Measurements from ENCODE around the gene C18orf32. TPM values are rescaled to one million over a fixed set of nuclear protein-coding genes. Genes with fewer than 3 reads are reported as not detected.

C18orf32 gene
- total and polyA plus RNA-seq, 5 donors from 2014 or later: 34.8 to 108 (median 92.5) TPM

GRCh38 chr18:49467019-49467563, 19.9 kb downstream of the C18orf32 start:
- no peaks in the 10 kb centered on the region for H3K36me3 Mint-ChIP-seq
- no peak overlapping the region for H3K27ac Mint-ChIP-seq
- no peaks in the 10 kb centered on the region for H3K9me3 ChIP-seq (ENCODE audit: control insufficient read depth in 2 of 2, low read length in 2 of 2)
- H3K4me3 Mint-ChIP-seq: no peak overlapping the region
- H3K27me3 Mint-ChIP-seq: peaks cover 23% of the 10 kb centered on the region
- DNase-seq (no peak), ATAC-seq (ENCODE audit: low read depth in 2 of 2) (no peak)
- H3K4me3 ChIP-seq (ENCODE audit: low read depth, low read length): no peak overlapping the region
- no peaks in the 10 kb centered on the region for H3K36me3 ChIP-seq (ENCODE audit: control insufficient read depth, insufficient read depth, low read length)
- peaks cover 6% of the 10 kb centered on the region for H3K27me3 ChIP-seq (ENCODE audit: control insufficient read depth, insufficient read depth, low read length)
- no peaks in the 10 kb centered on the region for H3K4me1 Mint-ChIP-seq
- no peaks in the 10 kb centered on the region for H3K4me1 ChIP-seq (ENCODE audit: control insufficient read depth, insufficient read depth, low read length, poor library complexity, severe bottlenecking)
- H3K27ac ChIP-seq (ENCODE audit: insufficient read depth, low read length, poor library complexity, severe bottlenecking): no peak overlapping the region
- peaks cover 0 to 5% (median 0%) of the 10 kb centered on the region in 7 donors for H3K9me3 Mint-ChIP-seq

- Histone ChIP-seq H3K27ac (ENCODE audit: insufficient read depth, low read length, poor library complexity, severe bottlenecking) (no peak overlapping the region), H3K36me3 (ENCODE audit: control insufficient read depth, insufficient read depth, low read length) (no peaks in the 10 kb centered on the region), H3K27me3 (ENCODE audit: control insufficient read depth, insufficient read depth, low read length) (peaks cover 2% of the 10 kb centered on the region), H3K9me3 (ENCODE audit: control insufficient read depth in 2 of 2, low read length in 2 of 2) (no peaks in the 10 kb centered on the region), H3K4me1 (ENCODE audit: control insufficient read depth, insufficient read depth, low read length, poor library complexity, severe bottlenecking) (peaks cover 11% of the 10 kb centered on the region), H3K4me3 (ENCODE audit: low read depth, low read length) (no peak overlapping the region)
- ATAC-seq (ENCODE audit: low read depth in 2 of 2) (no peak), DNase-seq (peak in 1 of 3 donors; percentile 25)
- Mint-ChIP-seq H3K4me1 (peaks cover 0 to 11% (median 5%) of the 10 kb centered on the region in 4 donors), H3K4me3 (no peak overlapping the region), H3K27ac (peak overlapping the region in 2 of 3 donors; percentile 27 to 33), H3K27me3 (peaks cover 12% of the 10 kb centered on the region), H3K9me3 (no peaks in the 10 kb centered on the region), H3K36me3 (no peaks in the 10 kb centered on the region)
Measured at GRCh38 chr18:49464718-49465598, 22.1 kb downstream of the C18orf32 start.

- Histone ChIP-seq H3K4me3 (ENCODE audit: low read depth, low read length) (no peak overlapping the region), H3K9me3 (ENCODE audit: control insufficient read depth in 2 of 2, low read length in 2 of 2) (no peaks in the 10 kb centered on the region), H3K36me3 (ENCODE audit: control insufficient read depth, insufficient read depth, low read length) (no peaks in the 10 kb centered on the region), H3K27me3 (ENCODE audit: control insufficient read depth, insufficient read depth, low read length) (no peaks in the 10 kb centered on the region), H3K27ac (ENCODE audit: insufficient read depth, low read length, poor library complexity, severe bottlenecking) (no peak overlapping the region), H3K4me1 (ENCODE audit: control insufficient read depth, insufficient read depth, low read length, poor library complexity, severe bottlenecking) (peaks cover 30% of the 10 kb centered on the region)
- Mint-ChIP-seq H3K4me3 (peak overlapping the region; percentile 81 to 92 (median 86)), H3K36me3 (peaks cover 8% of the 10 kb centered on the region), H3K9me3 (no peaks in the 10 kb centered on the region), H3K27me3 (no peaks in the 10 kb centered on the region), H3K4me1 (peaks cover 22 to 44% (median 29%) of the 10 kb centered on the region in 4 donors), H3K27ac (peak overlapping the region in 1 of 3 donors; percentile 98)
- no peak for ATAC-seq (ENCODE audit: low read depth in 2 of 2)
- no peak for DNase-seq
Measured at GRCh38 chr18:49461602-49461977, 25.4 kb downstream of the C18orf32 start.

- H3K9me3 Mint-ChIP-seq: no peaks in the 10 kb centered on the region
- DNase-seq (no peak), ATAC-seq (ENCODE audit: low read depth in 2 of 2) (peak in 1 of 2 donors; percentile 4)
- peaks cover 23 to 47% (median 32%) of the 10 kb centered on the region in 4 donors for H3K4me1 Mint-ChIP-seq
- Histone ChIP-seq H3K36me3 (ENCODE audit: control insufficient read depth, insufficient read depth, low read length) (no peaks in the 10 kb centered on the region), H3K4me3 (ENCODE audit: low read depth, low read length) (peak overlapping the region; percentile 77), H3K4me1 (ENCODE audit: control insufficient read depth, insufficient read depth, low read length, poor library complexity, severe bottlenecking) (peaks cover 33% of the 10 kb centered on the region), H3K27me3 (ENCODE audit: control insufficient read depth, insufficient read depth, low read length) (no peaks in the 10 kb centered on the region), H3K9me3 (ENCODE audit: control insufficient read depth in 2 of 2, low read length in 2 of 2) (no peaks in the 10 kb centered on the region), H3K27ac (ENCODE audit: insufficient read depth, low read length, poor library complexity, severe bottlenecking) (peak overlapping the region; percentile 76)
- peak overlapping the region; percentile 82 to 92 (median 86) for H3K4me3 Mint-ChIP-seq
- peak overlapping the region; percentile 91 to 98 (median 94) for H3K27ac Mint-ChIP-seq
- peaks cover 8% of the 10 kb centered on the region for H3K36me3 Mint-ChIP-seq
- H3K27me3 Mint-ChIP-seq: no peaks in the 10 kb centered on the region
Measured at GRCh38 chr18:49460976-49461601, 25.9 kb downstream of the C18orf32 start.

GRCh38 chr18:49459404-49460171, 27.4 kb downstream of the C18orf32 start:
- H3K9me3 Mint-ChIP-seq: peaks cover 0 to 3% (median 0%) of the 10 kb centered on the region in 7 donors
- H3K27ac Mint-ChIP-seq: peak overlapping the region; percentile 81 to 94 (median 90)
- H3K9me3 ChIP-seq (ENCODE audit: control insufficient read depth in 2 of 2, low read length in 2 of 2): no peaks in the 10 kb centered on the region
- H3K4me1 Mint-ChIP-seq: peaks cover 33 to 59% (median 39%) of the 10 kb centered on the region in 4 donors
- H3K36me3 ChIP-seq (ENCODE audit: control insufficient read depth, insufficient read depth, low read length): no peaks in the 10 kb centered on the region
- peak overlapping the region; percentile 76 for H3K27ac ChIP-seq (ENCODE audit: insufficient read depth, low read length, poor library complexity, severe bottlenecking)
- ATAC-seq (ENCODE audit: low read depth in 2 of 2) (peak; percentile 8 to 10), DNase-seq (peak in 2 of 3 donors; percentile 3 to 47)
- H3K4me3 ChIP-seq (ENCODE audit: low read depth, low read length): peak overlapping the region; percentile 80
- peak overlapping the region; percentile 82 to 92 (median 86) for H3K4me3 Mint-ChIP-seq
- peaks cover 11% of the 10 kb centered on the region for H3K36me3 Mint-ChIP-seq
- peaks cover 33% of the 10 kb centered on the region for H3K4me1 ChIP-seq (ENCODE audit: control insufficient read depth, insufficient read depth, low read length, poor library complexity, severe bottlenecking)
- no peaks in the 10 kb centered on the region for H3K27me3 Mint-ChIP-seq
- no peaks in the 10 kb centered on the region for H3K27me3 ChIP-seq (ENCODE audit: control insufficient read depth, insufficient read depth, low read length)

GRCh38 chr18:49457616-49458015, 29.4 kb downstream of the C18orf32 start:
- Histone ChIP-seq H3K4me3 (ENCODE audit: low read depth, low read length) (no peak overlapping the region), H3K9me3 (ENCODE audit: control insufficient read depth in 2 of 2, low read length in 2 of 2) (no peaks in the 10 kb centered on the region), H3K27ac (ENCODE audit: insufficient read depth, low read length, poor library complexity, severe bottlenecking) (no peak overlapping the region), H3K36me3 (ENCODE audit: control insufficient read depth, insufficient read depth, low read length) (no peaks in the 10 kb centered on the region), H3K27me3 (ENCODE audit: control insufficient read depth, insufficient read depth, low read length) (no peaks in the 10 kb centered on the region), H3K4me1 (ENCODE audit: control insufficient read depth, insufficient read depth, low read length, poor library complexity, severe bottlenecking) (peaks cover 33% of the 10 kb centered on the region)
- H3K4me1 Mint-ChIP-seq: peaks cover 33 to 68% (median 40%) of the 10 kb centered on the region in 4 donors
- no peak for DNase-seq
- H3K27ac Mint-ChIP-seq: no peak overlapping the region
- no peaks in the 10 kb centered on the region for H3K27me3 Mint-ChIP-seq
- peaks cover 0 to 6% (median 0%) of the 10 kb centered on the region in 7 donors for H3K9me3 Mint-ChIP-seq
- H3K36me3 Mint-ChIP-seq: peaks cover 23% of the 10 kb centered on the region
- no peak for ATAC-seq (ENCODE audit: low read depth in 2 of 2)
- H3K4me3 Mint-ChIP-seq: peak overlapping the region in 2 of 4 donors; percentile 38 to 76

GRCh38 chr18:49456794-49457193, 30.2 kb downstream of the C18orf32 start:
- no peaks in the 10 kb centered on the region for H3K9me3 ChIP-seq (ENCODE audit: control insufficient read depth in 2 of 2, low read length in 2 of 2)
- ATAC-seq (ENCODE audit: low read depth in 2 of 2): no peak
- H3K36me3 ChIP-seq (ENCODE audit: control insufficient read depth, insufficient read depth, low read length): no peaks in the 10 kb centered on the region
- Mint-ChIP-seq H3K27ac (no peak overlapping the region), H3K36me3 (peaks cover 29% of the 10 kb centered on the region), H3K4me3 (peak overlapping the region in 3 of 4 donors; percentile 19 to 38 (median 27)), H3K4me1 (peaks cover 33 to 73% (median 42%) of the 10 kb centered on the region in 4 donors), H3K27me3 (no peaks in the 10 kb centered on the region), H3K9me3 (peaks cover 0 to 6% (median 0%) of the 10 kb centered on the region in 7 donors)
- H3K4me1 ChIP-seq (ENCODE audit: control insufficient read depth, insufficient read depth, low read length, poor library complexity, severe bottlenecking): peaks cover 33% of the 10 kb centered on the region
- no peaks in the 10 kb centered on the region for H3K27me3 ChIP-seq (ENCODE audit: control insufficient read depth, insufficient read depth, low read length)
- H3K4me3 ChIP-seq (ENCODE audit: low read depth, low read length): no peak overlapping the region
- no peak for DNase-seq
- H3K27ac ChIP-seq (ENCODE audit: insufficient read depth, low read length, poor library complexity, severe bottlenecking): no peak overlapping the region

Data from CD4-positive, CD25-positive, alpha-beta regulatory T cell (primary cell).